A549 (cell line): Measurements from ENCODE around the gene SPTLC3. TPM values are rescaled to one million over a fixed set of nuclear protein-coding genes. Genes with fewer than 3 reads are reported as not detected.

Experiments
- ATAC-seq, 2 experiments: fragments of 200-7000 bp in 1 of 2; fragments of >200 bp in 1 of 2; cut with Nextera tagmentation in 1 of 2; cut with Tn5 transposase in 1 of 2; 3 replicates each; pipeline versions ENCODE4 v1.8.0 to v1.9.1; 2018 to 2020; ENCODE audit warnings: mild to moderate bottlenecking in 1 of 2, moderate library complexity in 1 of 2
- CTCF ChIA-PET: fragments of 300-600 bp; sonication (Branson Sonifier 250); formaldehyde crosslinking; extraction: SDS; loops from one replicate; lab custom pipeline; 2021; ENCODE audit warnings: antibody characterized with exemption, inconsistent platforms; lab: Yijun Ruan, JAX
- POLR2A ChIA-PET: fragments of 350-600 bp; formaldehyde crosslinking; extraction: SDS; loops from one replicate; lab custom pipeline; 2021; ENCODE audit warnings: antibody characterized with exemption, inconsistent platforms; lab: Yijun Ruan, JAX
- DNase-seq, 2 experiments: peaks; one replicate each; pipeline versions ENCODE4 v3.0.0 to v3.0.0-alpha.2; 2011 to 2016; ENCODE audit warnings: low read depth in 1 of 2, low spot score in 1 of 2
- FAIRE-seq: peaks from 2 replicates; lab custom pipeline; 2011; peaks lifted over from hg19 to GRCh38; lab: Jason Lieb, UNC
- H3K27ac ChIP-seq, 2 experiments: fragments of >200 bp; sonication (Bioruptor Twin); formaldehyde crosslinking; 3 replicates each; pipeline ENCODE4 v1.5.1; 2016 to 2017
- H3K4me1 ChIP-seq: fragments of >200 bp; sonication (Bioruptor Twin); formaldehyde crosslinking; 3 replicates; pipeline ENCODE4 v1.6.1; 2016
- H3K4me2 ChIP-seq: fragments of >200 bp; sonication (Bioruptor Twin); formaldehyde crosslinking; 3 replicates; pipeline ENCODE4 v1.6.1; 2016
- H3K4me3 ChIP-seq: fragments of >200 bp; sonication (Bioruptor Twin); formaldehyde crosslinking; 3 replicates; pipeline ENCODE4 v1.5.1; 2016
- H3K9me3 ChIP-seq: fragments of >200 bp; sonication (Bioruptor Twin); formaldehyde crosslinking; 3 replicates; pipeline ENCODE4 v1.6.1; 2016
- ATOH8 ChIP-seq: fragments of 250-450 bp; sonication (Bioruptor Pico); IDR thresholded peaks from 2 replicates; pipeline ENCODE4 v1.5.0; 2020; ENCODE audit warnings: low read depth, mild to moderate bottlenecking, moderate library complexity
- CBX2 ChIP-seq: fragments of 200-600 bp; sonication (generic); IDR thresholded peaks from 2 replicates; pipeline ENCODE4 v1.6.1; 2016; ENCODE audit warnings: low read depth, mild to moderate bottlenecking, borderline replicate concordance
- CEBPB ChIP-seq, 2 experiments: fragments of >200 bp in 1 of 2; sonication (Bioruptor Twin) in 1 of 2; formaldehyde crosslinking in 1 of 2; IDR thresholded peaks; 2 replicates each; pipeline ENCODE4 v1.6.1; 2012 to 2016
- CHD4 ChIP-seq: fragments of 200-600 bp; sonication (generic); IDR thresholded peaks from 2 replicates; pipeline ENCODE4 v1.6.1; 2016; ENCODE audit warnings: antibody characterized with exemption, mild to moderate bottlenecking, borderline replicate concordance
- CTCF ChIP-seq: fragments of >200 bp; sonication (Bioruptor Twin); formaldehyde crosslinking; IDR thresholded peaks from 3 replicates; pipeline ENCODE4 v1.5.1; 2016
- E2F6 ChIP-seq: IDR thresholded peaks from 2 replicates; pipeline ENCODE4 v1.6.1; 2012; ENCODE audit warnings: low read depth, borderline replicate concordance
- ELK1 ChIP-seq: fragments of 150-350 bp; IDR thresholded peaks from 2 replicates; pipeline ENCODE4 v1.6.1; 2014; ENCODE audit warnings: low read depth, mild to moderate bottlenecking, low read length
- FOSL2 ChIP-seq, 2 experiments: fragments of 450-650 bp in 1 of 2; fragments of >200 bp in 1 of 2; sonication (Bioruptor Twin) in 1 of 2; formaldehyde crosslinking; IDR thresholded peaks; 2 replicates each; pipeline versions ENCODE4 v1.5.0 to v1.6.1; 2016 to 2020; ENCODE audit warnings: mild to moderate bottlenecking in 1 of 2, moderate library complexity in 1 of 2
- HDAC2 ChIP-seq: fragments of 200-600 bp; sonication (generic); IDR thresholded peaks from 2 replicates; pipeline ENCODE4 v1.6.1; 2016
- HEYL ChIP-seq: fragments of 250-450 bp; sonication (Bioruptor Pico); IDR thresholded peaks from 2 replicates; pipeline ENCODE4 v1.8.0; 2021; ENCODE audit warnings: mild to moderate bottlenecking, moderate library complexity
- HOXA7 ChIP-seq: fragments of 250-450 bp; sonication (Bioruptor Pico); IDR thresholded peaks from 2 replicates; pipeline ENCODE4 v1.5.0; 2020; ENCODE audit warnings: mild to moderate bottlenecking, moderate library complexity
- KDM1A ChIP-seq: fragments of 200-600 bp; sonication (generic); IDR thresholded peaks from 2 replicates; pipeline ENCODE4 v1.6.1; 2016; ENCODE audit warnings: low read depth, mild to moderate bottlenecking
- MAX ChIP-seq: IDR thresholded peaks from 2 replicates; pipeline ENCODE4 v1.6.1; 2012
- RFX5 ChIP-seq: fragments of 450-650 bp; IDR thresholded peaks from 2 replicates; pipeline ENCODE4 v1.7.1; 2014; ENCODE audit warnings: antibody characterized with exemption, mild to moderate bottlenecking, moderate library complexity
- SMC3 ChIP-seq: fragments of >200 bp; sonication (Bioruptor Twin); formaldehyde crosslinking; IDR thresholded peaks from 3 replicates; pipeline ENCODE4 v1.6.1; 2018; ENCODE audit warnings: inconsistent platforms
- TFCP2L1 ChIP-seq: fragments of 250-450 bp; sonication (Bioruptor Pico); IDR thresholded peaks from 2 replicates; pipeline ENCODE4 v1.5.0; 2021; ENCODE audit warnings: mild to moderate bottlenecking
- TP53 ChIP-seq: fragments of 250-450 bp; sonication (Bioruptor Pico); IDR thresholded peaks from 2 replicates; pipeline ENCODE4 v1.5.0; 2021; ENCODE audit warnings: mild to moderate bottlenecking, moderate library complexity
- WGBS: methylation state at CpG from one replicate; pipeline ENCODE4 v1.1.6; 2017; ENCODE audit errors: missing lambda C conversion rate; 5-methylcytosine and 5-hydroxymethylcytosine counted together
- polyA plus RNA-seq, 4 experiments: library from polyadenylated mRNA; depleted of rRNA in 3 of 4; stranded (reverse); fragments of >200 nt; fragmentation: RNase III in 1 of 4; extraction: RNeasy Plus Mini Kit Qiagen cat#74134 plus additional on column Dnase treatment in 1 of 4; gene quantifications; 2 replicates in 3 of 4; 3 replicates in 1 of 4; pipeline ENCODE4 v1.2.3, GENCODE V29; 2011 to 2017

Gene SPTLC3
- polyA plus RNA-seq, 2 of the 4 experiments (the other 2 are of a cell fraction), result 0.10 to 0.57 TPM

- H3K9me3 ChIP-seq, result peaks cover 7% of the 10 kb centered on the region; the same call in 1 of the 3 replicates
- H3K4me2 ChIP-seq, result no peak overlapping the region
- ATAC-seq (no peak), FAIRE-seq (no peak), DNase-seq (no peak)
- H3K27ac ChIP-seq, result no peak overlapping the region
- TF ChIP-seq KDM1A, result no peak
- TF ChIP-seq RFX5, result no peak
- TF ChIP-seq CHD4, result no peak
- TF ChIP-seq E2F6, result no peak
- TF ChIP-seq FOSL2 (IDR thresholded peaks at IDR 0.05), result no peak
- no peak for TF ChIP-seq FOSL2 (CRISPR knock-in tag; IDR thresholded peaks at IDR 0.05)
- TF ChIP-seq MAX, result no peak
- no peak for TF ChIP-seq HEYL (CRISPR knock-in tag)
- POLR2A ChIA-PET, result no interaction called here
- 38% methylated on average over 1 of the region's 1 CpG for WGBS
- CTCF ChIA-PET, result interaction anchor here (1.3 to 1.6 kb wide), 3 partner anchors 10 to 406 kb away, joined by 3 to 5 read pairs (median 4); no protein-coding TSS in a partner anchor
- H3K4me3 ChIP-seq, result no peak overlapping the region
- H3K4me1 ChIP-seq, result no peaks in the 10 kb centered on the region
Measured at GRCh38 chr20:13140775-13141174, 132.0 kb downstream of the SPTLC3 start.

- ATAC-seq, result no peak
- DNase-seq, result no peak
- no peak for FAIRE-seq
- Histone ChIP-seq H3K9me3 (peaks cover 7% of the 10 kb centered on the region; the same call in 1 of the 3 replicates), H3K27ac (no peak overlapping the region), H3K4me3 (no peak overlapping the region), H3K4me2 (no peak overlapping the region), H3K4me1 (no peaks in the 10 kb centered on the region)
- 6% methylated on average over 3 of the region's 3 CpGs for WGBS
- POLR2A ChIA-PET, result no interaction called here
- CTCF ChIA-PET, result interaction anchor here (1.4 to 1.6 kb wide), 2 partner anchors 10 to 120 kb away, joined by 3 to 4 read pairs; no protein-coding TSS in a partner anchor
- TF ChIP-seq TFCP2L1 (CRISPR knock-in tag), result no peak
- no peak for TF ChIP-seq ELK1
- TF ChIP-seq HOXA7 (CRISPR knock-in tag), result no peak
- no peak for TF ChIP-seq SMC3
- TF ChIP-seq TP53 (CRISPR knock-in tag), result no peak
- no peak for TF ChIP-seq ATOH8
- TF ChIP-seq CBX2, result no peak
- no peak for TF ChIP-seq CTCF
- TF ChIP-seq HDAC2, result no peak
Measured at GRCh38 chr20:13141546-13141945, 132.8 kb downstream of the SPTLC3 start.

- Histone ChIP-seq H3K4me2 (no peak overlapping the region), H3K9me3 (peaks cover 7% of the 10 kb centered on the region; the same call in 1 of the 3 replicates), H3K4me1 (no peaks in the 10 kb centered on the region), H3K27ac (no peak overlapping the region), H3K4me3 (no peak overlapping the region)
- FAIRE-seq (no peak), DNase-seq (no peak), ATAC-seq (no peak)
- ChIA-PET CTCF (interaction anchor here (0.8 to 1.4 kb wide), 4 partner anchors 10 to 405 kb away, joined by 3 to 4 read pairs (median 4); no protein-coding TSS in a partner anchor), POLR2A (no interaction called here)
- TF ChIP-seq CEBPB (IDR thresholded peaks at IDR 0.05), result no peak
- WGBS, result 19% methylated on average over 1 of the region's 1 CpG
Measured at GRCh38 chr20:13142143-13142542, 133.4 kb downstream of the SPTLC3 start.
